Measurements from ENCODE around the gene THSD4. TPM values are rescaled to one million over a fixed set of nuclear protein-coding genes. Genes with fewer than 3 reads are reported as not detected.

THSD4 gene
- total RNA-seq, 1 donor from 2014 or later = 73.5 TPM

- no peak overlapping the region for H3K4me3 ChIP-seq (ENCODE audit: low read depth, low read length)
- no peak for TF ChIP-seq CTCF (conservative IDR thresholded peaks at IDR 0.05; ENCODE audit: low read depth, low read length)
- DNase-seq (ENCODE audit: low read depth) = no peak
Observed at GRCh38 chr15:71807125-71807629, 691.9 kb downstream of the THSD4 start.

GRCh38 chr15:71807691-71808091 is 692.4 kb downstream of the THSD4 start:
- DNase-seq (ENCODE audit: low read depth) = no peak
- H3K4me3 ChIP-seq (ENCODE audit: low read depth, low read length) = no peak overlapping the region
- no peak for TF ChIP-seq CTCF (conservative IDR thresholded peaks at IDR 0.05; ENCODE audit: low read depth, low read length)

GRCh38 chr15:71808311-71809020 is 693.2 kb downstream of the THSD4 start:
- no peak for DNase-seq (ENCODE audit: low read depth)
- TF ChIP-seq CTCF (conservative IDR thresholded peaks at IDR 0.05; ENCODE audit: low read depth, low read length) = no peak
- no peak overlapping the region for H3K4me3 ChIP-seq (ENCODE audit: low read depth, low read length)

GRCh38 chr15:71809346-71809745 is 694.1 kb downstream of the THSD4 start:
- H3K4me3 ChIP-seq (ENCODE audit: low read depth, low read length) = no peak overlapping the region
- DNase-seq (ENCODE audit: low read depth) = no peak
- no peak for TF ChIP-seq CTCF (conservative IDR thresholded peaks at IDR 0.05; ENCODE audit: low read depth, low read length)

- TF ChIP-seq CTCF (conservative IDR thresholded peaks at IDR 0.05; ENCODE audit: low read depth, low read length) = no peak
- no peak for DNase-seq (ENCODE audit: low read depth)
- no peak within 1 kb of the TSS for H3K4me3 ChIP-seq (ENCODE audit: low read depth, low read length)
Observed at GRCh38 chr15:71810256-71811035, 695.2 kb downstream of the THSD4 start, which contains the start of gene NR2E3. Gene NR2E3 (plus strand): TSS chr15:71810554. CDS start chr15:71810744, 190 bp downstream.

GRCh38 chr15:71811036-71811736 is 695.9 kb downstream of the THSD4 start:
- TF ChIP-seq CTCF (conservative IDR thresholded peaks at IDR 0.05; ENCODE audit: low read depth, low read length) = no peak
- no peak overlapping the region for H3K4me3 ChIP-seq (ENCODE audit: low read depth, low read length)
- DNase-seq (ENCODE audit: low read depth) = no peak

Data from epithelial cell of proximal tubule (primary cell).